ENCODE data around the gene SRA1.
"Not testable (repeated sequence)": the region's sequence is repeated elsewhere in the genome, so short reads cannot be mapped to it uniquely, and the experiment has no call there.

GRCh38 chr5:140593070-140593469 is 35.8 kb upstream of the SRA1 start:
- TF ChIP-seq, protein P1, sequence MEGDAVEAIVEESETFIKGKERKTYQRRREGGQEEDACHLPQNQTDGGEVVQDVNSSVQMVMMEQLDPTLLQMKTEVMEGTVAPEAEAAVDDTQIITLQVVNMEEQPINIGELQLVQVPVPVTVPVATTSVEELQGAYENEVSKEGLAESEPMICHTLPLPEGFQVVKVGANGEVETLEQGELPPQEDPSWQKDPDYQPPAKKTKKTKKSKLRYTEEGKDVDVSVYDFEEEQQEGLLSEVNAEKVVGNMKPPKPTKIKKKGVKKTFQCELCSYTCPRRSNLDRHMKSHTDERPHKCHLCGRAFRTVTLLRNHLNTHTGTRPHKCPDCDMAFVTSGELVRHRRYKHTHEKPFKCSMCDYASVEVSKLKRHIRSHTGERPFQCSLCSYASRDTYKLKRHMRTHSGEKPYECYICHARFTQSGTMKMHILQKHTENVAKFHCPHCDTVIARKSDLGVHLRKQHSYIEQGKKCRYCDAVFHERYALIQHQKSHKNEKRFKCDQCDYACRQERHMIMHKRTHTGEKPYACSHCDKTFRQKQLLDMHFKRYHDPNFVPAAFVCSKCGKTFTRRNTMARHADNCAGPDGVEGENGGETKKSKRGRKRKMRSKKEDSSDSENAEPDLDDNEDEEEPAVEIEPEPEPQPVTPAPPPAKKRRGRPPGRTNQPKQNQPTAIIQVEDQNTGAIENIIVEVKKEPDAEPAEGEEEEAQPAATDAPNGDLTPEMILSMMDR (IDR thresholded peaks at IDR 0.05; ENCODE audit: insufficient read depth, low read depth, low read length), result not testable (repeated sequence)
- TF ChIP-seq EZH2 (IDR thresholded peaks at IDR 0.05; ENCODE audit: insufficient read depth, low read length), result not testable (repeated sequence)
